Coronary artery (tissue), 2 donors: Measurements from ENCODE around the gene LAPTM4A.

Experiments used
- DNase-seq: peaks from one replicate; pipeline ENCODE4 v3.0.0-alpha.2; 2017; ENCODE audit warnings: low spot score
- H3K27ac ChIP-seq, 2 donors: fragments of 200-600 bp; sonication (generic); one replicate each; pipeline ENCODE4 v1.5.1; 2016 to 2019
- H3K4me3 ChIP-seq: fragments of 200-600 bp; sonication (generic); 2 replicates; pipeline ENCODE4 v1.5.1; 2016; ENCODE audit warnings: mild to moderate bottlenecking, moderate library complexity
- CTCF ChIP-seq: fragments of 200-600 bp; sonication (generic); IDR thresholded peaks from one replicate; pipeline ENCODE4 v1.5.1; 2019; ENCODE audit warnings: antibody characterized with exemption

Gene LAPTM4A

GRCh38 chr2:20037660-20038059 lies 13.8 kb downstream of the LAPTM4A start:
- H3K4me3 ChIP-seq, result no peak overlapping the region
- TF ChIP-seq CTCF, result no peak
- H3K27ac ChIP-seq, result no peak overlapping the region
- no peak for DNase-seq

- DNase-seq, result no peak
- no peak overlapping the region for H3K4me3 ChIP-seq
- no peak for TF ChIP-seq CTCF
- H3K27ac ChIP-seq, result no peak overlapping the region
Observed at GRCh38 chr2:20035955-20036666, 15.3 kb downstream of the LAPTM4A start.

- no peak for DNase-seq
- no peak for TF ChIP-seq CTCF
- H3K4me3 ChIP-seq, result no peak overlapping the region
- H3K27ac ChIP-seq, result no peak overlapping the region
Observed at GRCh38 chr2:20034821-20035220, 16.6 kb downstream of the LAPTM4A start.

- TF ChIP-seq CTCF, result no peak
- no peak for DNase-seq
- Histone ChIP-seq H3K27ac (no peak overlapping the region), H3K4me3 (no peak overlapping the region)
Observed at GRCh38 chr2:20034218-20034617, 17.2 kb downstream of the LAPTM4A start.

- Histone ChIP-seq H3K27ac (no peak overlapping the region), H3K4me3 (no peak overlapping the region)
- no peak for TF ChIP-seq CTCF
- DNase-seq, result no peak
Observed at GRCh38 chr2:20033322-20033721, 18.1 kb downstream of the LAPTM4A start.

- Histone ChIP-seq H3K4me3 (no peak overlapping the region), H3K27ac (no peak overlapping the region)
- DNase-seq, result no peak
- no peak for TF ChIP-seq CTCF
Observed at GRCh38 chr2:20030224-20030623, 21.2 kb downstream of the LAPTM4A start.

- no peak for DNase-seq
- TF ChIP-seq CTCF, result no peak
- Histone ChIP-seq H3K27ac (no peak overlapping the region), H3K4me3 (no peak overlapping the region)
Observed at GRCh38 chr2:20027705-20028434, 23.6 kb downstream of the LAPTM4A start.
